GM12874 (cell line): Measurements from ENCODE around the gene PRH2.

Experiments used
- CTCF ChIP-seq: IDR thresholded peaks from 2 replicates; pipeline ENCODE4 v1.5.1; 2011; ENCODE audit warnings: low read depth, mild to moderate bottlenecking, control low read depth, low read length, moderate library complexity; ENCODE audit not compliant: insufficient read depth

The PRH2 gene

GRCh38 chr12:10901427-10901826 is 27.6 kb upstream of the PRH2 start:
- TF ChIP-seq CTCF = no peak

GRCh38 chr12:10904686-10905085 is 24.4 kb upstream of the PRH2 start:
- no peak for TF ChIP-seq CTCF

GRCh38 chr12:10909462-10909861 is 19.6 kb upstream of the PRH2 start, which contains the start of gene TAS2R13:
Gene TAS2R13 (minus strand): TSS chr12:10909562. CDS start chr12:10909298, 264 bp downstream.
- TF ChIP-seq CTCF = no peak

GRCh38 chr12:10910380-10910779 is 18.7 kb upstream of the PRH2 start:
- TF ChIP-seq CTCF = no peak

GRCh38 chr12:10919809-10920208 is 9.2 kb upstream of the PRH2 start:
- TF ChIP-seq CTCF = no peak

- no peak for TF ChIP-seq CTCF
These were observed 2.8 kb upstream of the PRH2 start for GRCh38 chr12:10926269-10926668.

- no peak for TF ChIP-seq CTCF
These were observed 7.5 kb downstream of the PRH2 start for GRCh38 chr12:10936506-10936905.

GRCh38 chr12:10939163-10939562 is 10.1 kb downstream of the PRH2 start, which contains the start of gene TAS2R14:
Gene TAS2R14 (minus strand): TSS chr12:10939263. CDS start chr12:10939207, 56 bp downstream.
- no peak for TF ChIP-seq CTCF
